ENCODE measurements around the gene ZCCHC14. TPM values are rescaled to one million over a fixed set of nuclear protein-coding genes. Genes with fewer than 3 reads are reported as not detected.

Gene ZCCHC14
- total RNA-seq, 1 experiment from 2014 or later, result 37.8 TPM

DNA sequence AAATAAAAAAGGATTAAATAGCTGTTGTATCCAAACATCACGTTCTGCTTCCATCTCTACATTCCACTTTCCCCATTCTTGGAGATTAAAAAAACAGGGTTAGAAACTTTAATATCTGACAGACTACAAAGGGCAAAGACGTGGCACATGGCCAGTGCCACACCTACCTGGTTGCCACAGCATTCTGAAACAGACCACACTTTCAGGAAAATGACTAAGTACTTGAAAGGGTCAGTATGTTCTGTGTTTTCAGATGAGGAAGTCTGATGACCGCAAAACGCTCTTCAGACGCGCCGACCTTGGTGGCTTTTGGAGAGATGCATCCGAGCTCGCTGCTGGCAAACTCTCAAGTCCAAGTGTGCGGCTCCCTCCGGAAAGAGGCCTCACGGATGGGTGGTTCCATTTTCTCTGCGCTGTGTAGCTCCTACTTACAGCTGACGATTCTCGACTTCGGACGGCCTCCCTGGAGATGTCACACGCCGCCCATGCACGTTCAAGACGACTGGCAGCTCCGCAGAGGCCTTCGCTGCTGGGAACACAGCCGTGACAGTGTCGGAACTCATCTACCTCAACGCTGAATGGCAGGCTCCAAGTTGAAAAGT, 85.2 kb downstream of the ZCCHC14 start (continued):
- TF ChIP-seq, protein P1, sequence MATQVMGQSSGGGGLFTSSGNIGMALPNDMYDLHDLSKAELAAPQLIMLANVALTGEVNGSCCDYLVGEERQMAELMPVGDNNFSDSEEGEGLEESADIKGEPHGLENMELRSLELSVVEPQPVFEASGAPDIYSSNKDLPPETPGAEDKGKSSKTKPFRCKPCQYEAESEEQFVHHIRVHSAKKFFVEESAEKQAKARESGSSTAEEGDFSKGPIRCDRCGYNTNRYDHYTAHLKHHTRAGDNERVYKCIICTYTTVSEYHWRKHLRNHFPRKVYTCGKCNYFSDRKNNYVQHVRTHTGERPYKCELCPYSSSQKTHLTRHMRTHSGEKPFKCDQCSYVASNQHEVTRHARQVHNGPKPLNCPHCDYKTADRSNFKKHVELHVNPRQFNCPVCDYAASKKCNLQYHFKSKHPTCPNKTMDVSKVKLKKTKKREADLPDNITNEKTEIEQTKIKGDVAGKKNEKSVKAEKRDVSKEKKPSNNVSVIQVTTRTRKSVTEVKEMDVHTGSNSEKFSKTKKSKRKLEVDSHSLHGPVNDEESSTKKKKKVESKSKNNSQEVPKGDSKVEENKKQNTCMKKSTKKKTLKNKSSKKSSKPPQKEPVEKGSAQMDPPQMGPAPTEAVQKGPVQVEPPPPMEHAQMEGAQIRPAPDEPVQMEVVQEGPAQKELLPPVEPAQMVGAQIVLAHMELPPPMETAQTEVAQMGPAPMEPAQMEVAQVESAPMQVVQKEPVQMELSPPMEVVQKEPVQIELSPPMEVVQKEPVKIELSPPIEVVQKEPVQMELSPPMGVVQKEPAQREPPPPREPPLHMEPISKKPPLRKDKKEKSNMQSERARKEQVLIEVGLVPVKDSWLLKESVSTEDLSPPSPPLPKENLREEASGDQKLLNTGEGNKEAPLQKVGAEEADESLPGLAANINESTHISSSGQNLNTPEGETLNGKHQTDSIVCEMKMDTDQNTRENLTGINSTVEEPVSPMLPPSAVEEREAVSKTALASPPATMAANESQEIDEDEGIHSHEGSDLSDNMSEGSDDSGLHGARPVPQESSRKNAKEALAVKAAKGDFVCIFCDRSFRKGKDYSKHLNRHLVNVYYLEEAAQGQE (IDR thresholded peaks at IDR 0.05; ENCODE audit: low read depth), result no peak
- TF ChIP-seq ZNF274 (IDR thresholded peaks at IDR 0.05; ENCODE audit: low read depth, low read length) (no peak), ELF1 (IDR thresholded peaks at IDR 0.05; ENCODE audit: borderline replicate concordance, low read depth) (no peak; the same call in 1 of the 2 replicates)

DNA sequence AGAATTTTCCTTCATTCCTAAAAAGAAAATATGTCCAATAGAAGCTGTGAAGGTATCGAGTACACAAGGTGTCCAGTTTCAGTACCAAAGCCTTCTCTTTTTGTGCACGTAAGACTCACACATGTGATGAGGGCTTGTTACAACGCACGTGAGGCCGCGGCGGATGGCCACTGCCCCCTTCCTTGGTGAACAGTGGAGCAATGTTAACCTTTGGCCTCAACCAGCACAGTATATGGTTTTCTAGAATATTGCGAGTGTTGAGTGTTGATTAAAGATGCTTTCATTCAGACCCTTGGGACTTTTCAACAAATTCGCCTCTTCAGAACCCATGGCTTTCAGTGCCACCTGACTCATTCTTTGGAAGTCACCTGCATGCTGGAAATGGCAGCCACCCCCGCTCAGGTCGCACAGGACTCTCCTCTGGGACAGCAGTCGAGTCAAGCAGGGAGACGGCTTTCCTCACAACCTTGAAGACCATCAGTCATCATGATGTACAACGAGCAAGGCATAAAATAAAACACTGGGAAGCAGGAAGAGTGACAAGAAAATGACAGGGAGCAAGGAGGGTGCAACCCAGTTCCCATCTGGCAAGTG, 86.2 kb downstream of the ZCCHC14 start:
- ATAC-seq, result no peak
- intact Hi-C loops (cut with micrococcal nuclease), result loop anchor here (5.0 kb wide), 1 partner anchor 51 kb away; no protein-coding TSS in a partner anchor
- TF ChIP-seq EGR1 (IDR thresholded peaks at IDR 0.05; ENCODE audit: low read depth), result no peak
- no peak for TF ChIP-seq EZH2 (IDR thresholded peaks at IDR 0.05)
- no peak for TF ChIP-seq JUND (IDR thresholded peaks at IDR 0.05)
- no peak for TF ChIP-seq TCF7L2 (IDR thresholded peaks at IDR 0.05; ENCODE audit: borderline replicate concordance, extremely low read depth, insufficient read depth, insufficient read length)
- no peak for TF ChIP-seq YY1 (IDR thresholded peaks at IDR 0.05; ENCODE audit: extremely low read depth, insufficient replicate concordance, low read depth, low read length)
- TF ChIP-seq, protein P2, sequence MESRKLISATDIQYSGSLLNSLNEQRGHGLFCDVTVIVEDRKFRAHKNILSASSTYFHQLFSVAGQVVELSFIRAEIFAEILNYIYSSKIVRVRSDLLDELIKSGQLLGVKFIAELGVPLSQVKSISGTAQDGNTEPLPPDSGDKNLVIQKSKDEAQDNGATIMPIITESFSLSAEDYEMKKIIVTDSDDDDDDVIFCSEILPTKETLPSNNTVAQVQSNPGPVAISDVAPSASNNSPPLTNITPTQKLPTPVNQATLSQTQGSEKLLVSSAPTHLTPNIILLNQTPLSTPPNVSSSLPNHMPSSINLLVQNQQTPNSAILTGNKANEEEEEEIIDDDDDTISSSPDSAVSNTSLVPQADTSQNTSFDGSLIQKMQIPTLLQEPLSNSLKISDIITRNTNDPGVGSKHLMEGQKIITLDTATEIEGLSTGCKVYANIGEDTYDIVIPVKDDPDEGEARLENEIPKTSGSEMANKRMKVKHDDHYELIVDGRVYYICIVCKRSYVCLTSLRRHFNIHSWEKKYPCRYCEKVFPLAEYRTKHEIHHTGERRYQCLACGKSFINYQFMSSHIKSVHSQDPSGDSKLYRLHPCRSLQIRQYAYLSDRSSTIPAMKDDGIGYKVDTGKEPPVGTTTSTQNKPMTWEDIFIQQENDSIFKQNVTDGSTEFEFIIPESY (IDR thresholded peaks at IDR 0.05; ENCODE audit: extremely low read depth, insufficient replicate concordance, low read length), result no peak
- TF ChIP-seq, protein P3, sequence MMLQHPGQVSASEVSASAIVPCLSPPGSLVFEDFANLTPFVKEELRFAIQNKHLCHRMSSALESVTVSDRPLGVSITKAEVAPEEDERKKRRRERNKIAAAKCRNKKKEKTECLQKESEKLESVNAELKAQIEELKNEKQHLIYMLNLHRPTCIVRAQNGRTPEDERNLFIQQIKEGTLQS (IDR thresholded peaks at IDR 0.05), result no peak
- no peak for TF ChIP-seq CEBPB (IDR thresholded peaks at IDR 0.05; ENCODE audit: low read depth)
- TF ChIP-seq, protein P1 (IDR thresholded peaks at IDR 0.05; ENCODE audit: low read depth), result no peak
- TF ChIP-seq POLR2AphosphoS5 (IDR thresholded peaks at IDR 0.05; ENCODE audit: low read depth, low read length), result no peak
- TF ChIP-seq SRF (IDR thresholded peaks at IDR 0.05; ENCODE audit: low read depth), result no peak

More for the DNA sequence above, 86.2 kb downstream of the ZCCHC14 start:
- no peaks in the 10 kb centered on the region for H3K9me2 ChIP-seq (ENCODE audit: insufficient read depth)
- no peak overlapping the region for H3K9ac ChIP-seq (ENCODE audit: low read length)
- no peak for DNase-seq (ENCODE audit: low read depth, low spot score)
- H4K20me1 ChIP-seq (ENCODE audit: insufficient read depth), result peaks cover 25% of the 10 kb centered on the region
- ChIA-PET POLR2A (interaction anchor here (1.3 to 2.0 kb wide), 3 partner anchors 12 to 18 kb away, joined by 6 to 13 read pairs (median 7); no protein-coding TSS in a partner anchor), CTCF (interaction anchor here (0.9 to 2.1 kb wide), 7 partner anchors 10 to 230 kb away, joined by 3 to 28 read pairs (median 9); no protein-coding TSS in a partner anchor), RAD21 (ENCODE audit: low non-redundant PET in 1 of 2, low total read pairs in 2 of 2, uncharacterized antibody in 2 of 2, unreplicated experiment in 2 of 2) (no interaction called here)
- no peaks in the 10 kb centered on the region for H3K27me3 ChIP-seq (ENCODE audit: insufficient read depth, low read length)
- peaks cover 24 to 42% of the 10 kb centered on the region in 2 experiments for H3K4me1 ChIP-seq (ENCODE audit: control insufficient read depth in 1 of 2, insufficient read depth in 2 of 2, low read length in 2 of 2)
- H3K9me3 ChIP-seq (ENCODE audit: control insufficient read depth in 1 of 2, insufficient read depth in 1 of 2, low read depth in 1 of 2, low read length in 2 of 2), result no peaks in the 10 kb centered on the region
- no peak overlapping the region for H3K4me3 ChIP-seq (replicated peaks in 1 of 2; ENCODE audit: low read depth in 1 of 2, low read length in 2 of 2)
- H3K4me2 ChIP-seq (ENCODE audit: low read length), result peak overlapping the region; percentile 68
- no peak overlapping the region for H2AFZ ChIP-seq (ENCODE audit: low read depth, low read length, poor library complexity, severe bottlenecking)
- no peak overlapping the region for H3K27ac ChIP-seq (ENCODE audit: low read depth, low read length)
- no peaks in the 10 kb centered on the region for H3K79me2 ChIP-seq (ENCODE audit: insufficient read depth, low read length)
- no TSS peak for BruUV-seq (replicated peaks)
- H3K36me3 ChIP-seq (ENCODE audit: control insufficient read depth in 1 of 2, insufficient read depth in 2 of 2, low read length in 2 of 2), result peaks cover 18 to 23% of the 10 kb centered on the region in 2 experiments

All from HCT116 (cell line).